H9 (cell line): ENCODE results near the gene HSP90AA1. TPM values are rescaled to one million over a fixed set of nuclear protein-coding genes. Genes with fewer than 3 reads are reported as not detected.

Experiments
- DNase-seq: peaks from one replicate; pipeline ENCODE4 v3.0.0-alpha.2; 2017
- H2AFZ ChIP-seq: one replicate; pipeline ENCODE4 v1.6.1; 2013; ENCODE audit warnings: mild to moderate bottlenecking, low read length, control low read depth, moderate library complexity
- H2AK5ac ChIP-seq: 2 replicates; pipeline ENCODE4 v1.6.1; 2013; ENCODE audit warnings: low read length, control low read depth, mixed read lengths; ENCODE audit not compliant: insufficient read length
- H2BK120ac ChIP-seq: one replicate; pipeline ENCODE4 v1.6.1; 2013; ENCODE audit warnings: low read depth, mild to moderate bottlenecking, low read length, control low read depth, inconsistent platforms; ENCODE audit not compliant: poor library complexity, severe bottlenecking
- H2BK12ac ChIP-seq: 2 replicates; pipeline ENCODE4 v1.6.1; 2013; ENCODE audit warnings: low read length, control low read depth, mixed read lengths, low read depth; ENCODE audit not compliant: insufficient read length
- H2BK15ac ChIP-seq: 2 replicates; pipeline ENCODE4 v1.6.1; 2013; ENCODE audit warnings: low read depth, low read length, control low read depth
- H2BK20ac ChIP-seq: one replicate; pipeline ENCODE4 v1.6.1; 2013; ENCODE audit warnings: low read depth, mild to moderate bottlenecking, low read length, control low read depth, inconsistent platforms; ENCODE audit not compliant: poor library complexity, severe bottlenecking
- H2BK5ac ChIP-seq: 2 replicates; pipeline ENCODE4 v1.6.1; 2013; ENCODE audit warnings: low read length, control low read depth, mixed read lengths; ENCODE audit not compliant: insufficient read length
- H3K14ac ChIP-seq: 2 replicates; pipeline ENCODE4 v1.6.1; 2013; ENCODE audit warnings: low read length, control low read depth; ENCODE audit not compliant: insufficient read depth
- H3K18ac ChIP-seq: 2 replicates; pipeline ENCODE4 v1.6.1; 2013; ENCODE audit warnings: low read depth, mild to moderate bottlenecking, mixed read lengths, low read length, control low read depth; ENCODE audit not compliant: insufficient read length
- H3K23ac ChIP-seq: 2 replicates; pipeline ENCODE4 v1.6.1; 2013; ENCODE audit warnings: low read length, control low read depth, mixed read lengths, low read depth; ENCODE audit not compliant: insufficient read length
- H3K23me2 ChIP-seq: 2 replicates; pipeline ENCODE4 v1.6.1; 2013; ENCODE audit warnings: low read depth, mild to moderate bottlenecking, mixed read lengths, low read length, control low read depth; ENCODE audit not compliant: insufficient read length, poor library complexity, severe bottlenecking
- H3K27ac ChIP-seq: 2 replicates; pipeline ENCODE4 v1.5.1; 2013; ENCODE audit warnings: low read length, control low read depth, mixed read lengths, low read depth; ENCODE audit not compliant: insufficient read length
- H3K27me3 ChIP-seq: 2 replicates; pipeline ENCODE4 v1.6.1; 2013; ENCODE audit warnings: low read length, control low read depth, inconsistent platforms; ENCODE audit not compliant: insufficient read depth
- H3K4ac ChIP-seq: 2 replicates; pipeline ENCODE4 v1.6.1; 2013; ENCODE audit warnings: low read depth, mild to moderate bottlenecking, control low read depth, inconsistent platforms, low read length, moderate library complexity
- H3K4me1 ChIP-seq: 2 replicates; pipeline ENCODE4 v1.6.1; 2013; ENCODE audit warnings: low read length, control low read depth, inconsistent platforms; ENCODE audit not compliant: insufficient read depth
- H3K4me2 ChIP-seq: 2 replicates; pipeline ENCODE4 v1.6.1; 2013; ENCODE audit warnings: low read length, control low read depth, mixed read lengths; ENCODE audit not compliant: insufficient read length, insufficient read depth
- H3K56ac ChIP-seq: 2 replicates; pipeline ENCODE4 v1.6.1; 2013; ENCODE audit warnings: low read depth, mild to moderate bottlenecking, mixed read lengths, low read length, control low read depth; ENCODE audit not compliant: insufficient read length
- H3K79me1 ChIP-seq: 2 replicates; pipeline ENCODE4 v1.6.1; 2013; ENCODE audit warnings: low read depth, mild to moderate bottlenecking, moderate library complexity, low read length, control low read depth, inconsistent platforms; ENCODE audit not compliant: insufficient read depth, poor library complexity, severe bottlenecking
- H3K79me2 ChIP-seq: 2 replicates; pipeline ENCODE4 v1.6.1; 2013; ENCODE audit warnings: low read length, control low read depth, inconsistent platforms; ENCODE audit not compliant: insufficient read depth
- H3K9ac ChIP-seq: 2 replicates; pipeline ENCODE4 v1.6.1; 2013; ENCODE audit warnings: low read length, control low read depth, mixed read lengths; ENCODE audit not compliant: insufficient read length; ENCODE audit errors: extremely low read depth
- H3K9me3 ChIP-seq: one replicate; pipeline ENCODE4 v1.6.1; 2013; ENCODE audit warnings: low read depth, low read length, inconsistent platforms; ENCODE audit not compliant: control insufficient read depth
- H3T11ph ChIP-seq: one replicate; pipeline ENCODE4 v1.6.1; 2013; ENCODE audit warnings: mild to moderate bottlenecking, low read length, control low read depth, inconsistent platforms
- H4K20me1 ChIP-seq: one replicate; pipeline ENCODE4 v1.6.1; 2013; ENCODE audit not compliant: control insufficient read depth, insufficient read length, insufficient read depth
- H4K5ac ChIP-seq: 2 replicates; pipeline ENCODE4 v1.6.1; 2013; ENCODE audit warnings: low read depth, mild to moderate bottlenecking, mixed read lengths, low read length, control low read depth; ENCODE audit not compliant: insufficient read length
- H4K8ac ChIP-seq: replicated peaks from 2 replicates; pipeline ENCODE4 v1.6.1; 2013; ENCODE audit warnings: low read length, control low read depth, mixed read lengths, low read depth; ENCODE audit not compliant: insufficient read length
- H4K91ac ChIP-seq: 2 replicates; pipeline ENCODE4 v1.6.1; 2013; ENCODE audit warnings: low read depth, mild to moderate bottlenecking, moderate library complexity, mixed read lengths, low read length, control low read depth; ENCODE audit not compliant: insufficient read length
- H3K27ac Mint-ChIP-seq, 3 experiments: 2 replicates in 2 of 3; 3 replicates in 1 of 3; pipeline ENCODE4 v1.8.0; 2020 to 2021; ENCODE audit warnings: mixed read lengths in 3 of 3, mild to moderate bottlenecking in 1 of 3, moderate library complexity in 1 of 3
- H3K27me3 Mint-ChIP-seq: 2 replicates; pipeline ENCODE4 v1.8.0; 2021; ENCODE audit warnings: low read depth, mild to moderate bottlenecking, moderate library complexity, mixed read lengths
- H3K36me3 Mint-ChIP-seq, 3 experiments: 2 replicates in 2 of 3; 3 replicates in 1 of 3; pipeline ENCODE4 v1.8.0; 2020 to 2021; ENCODE audit warnings: low read depth in 3 of 3, mixed read lengths in 3 of 3; ENCODE audit not compliant: insufficient read depth in 1 of 3
- H3K4me1 Mint-ChIP-seq, 2 experiments: 2 replicates each; pipeline ENCODE4 v1.8.0; 2020; ENCODE audit warnings: mixed read lengths in 2 of 2
- H3K4me3 Mint-ChIP-seq, 2 experiments: 2 replicates in 1 of 2; 3 replicates in 1 of 2; pipeline ENCODE4 v1.8.0; 2020 to 2021; ENCODE audit warnings: mild to moderate bottlenecking in 2 of 2, mixed read lengths in 2 of 2, moderate library complexity in 1 of 2
- H3K9me3 Mint-ChIP-seq, 2 experiments: 2 replicates in 1 of 2; 3 replicates in 1 of 2; pipeline ENCODE4 v1.8.0; 2020; ENCODE audit warnings: mild to moderate bottlenecking in 2 of 2, mixed read lengths in 2 of 2, moderate library complexity in 1 of 2
- WGBS: extraction: QIAGEN DNeasy Blood & Tissue Kit; methylation state at CpG from one replicate; pipeline ENCODE4 v1.1.7; 2013; ENCODE audit warnings: missing lambda C conversion rate, low lambda C conversion rate, mixed read lengths; ENCODE audit not compliant: insufficient read length; ENCODE audit errors: extremely low coverage; 5-methylcytosine and 5-hydroxymethylcytosine counted together
- total RNA-seq: library from RNA; stranded (reverse); gene quantifications from 2 replicates; pipeline ENCODE4 v1.2.1, GENCODE V29; 2021
- TF ChIP-seq, protein P1 (sequence below): fragments of 200-600 bp; sonication (generic); conservative IDR thresholded peaks from 3 replicates; pipeline ENCODE4 v1.8.0; 2021; ENCODE audit warnings: antibody characterized with exemption, mild to moderate bottlenecking

HSP90AA1 gene
- total RNA-seq, 1 experiment from 2014 or later, result 953 TPM

GRCh38 chr14:102074415-102074964 lies 12.4 kb downstream of the HSP90AA1 start:
- Mint-ChIP-seq H3K9me3 (peaks cover 3 to 4% of the 10 kb centered on the region in 2 experiments; a peak in 3 of 5 replicates), H3K27me3 (no peaks in the 10 kb centered on the region; the same call in 1 of the 2 replicates), H3K27ac (no peak overlapping the region), H3K36me3 (peaks cover 7 to 26% (median 17%) of the 10 kb centered on the region in 3 experiments), H3K4me1 (no peaks in the 10 kb centered on the region), H3K4me3 (no peak overlapping the region; a peak in 1 of 5 replicates)
- no peaks in the 10 kb centered on the region for H3K79me2 ChIP-seq
- no peak for DNase-seq
- WGBS, result no CpG with 5 or more reads among the region's 4 CpGs
- H3K79me1 ChIP-seq, result no peaks in the 10 kb centered on the region
- no peak overlapping the region for H3K27ac ChIP-seq
- no peak overlapping the region for H4K91ac ChIP-seq
- no peak overlapping the region for H3K56ac ChIP-seq
- TF ChIP-seq, protein P1, sequence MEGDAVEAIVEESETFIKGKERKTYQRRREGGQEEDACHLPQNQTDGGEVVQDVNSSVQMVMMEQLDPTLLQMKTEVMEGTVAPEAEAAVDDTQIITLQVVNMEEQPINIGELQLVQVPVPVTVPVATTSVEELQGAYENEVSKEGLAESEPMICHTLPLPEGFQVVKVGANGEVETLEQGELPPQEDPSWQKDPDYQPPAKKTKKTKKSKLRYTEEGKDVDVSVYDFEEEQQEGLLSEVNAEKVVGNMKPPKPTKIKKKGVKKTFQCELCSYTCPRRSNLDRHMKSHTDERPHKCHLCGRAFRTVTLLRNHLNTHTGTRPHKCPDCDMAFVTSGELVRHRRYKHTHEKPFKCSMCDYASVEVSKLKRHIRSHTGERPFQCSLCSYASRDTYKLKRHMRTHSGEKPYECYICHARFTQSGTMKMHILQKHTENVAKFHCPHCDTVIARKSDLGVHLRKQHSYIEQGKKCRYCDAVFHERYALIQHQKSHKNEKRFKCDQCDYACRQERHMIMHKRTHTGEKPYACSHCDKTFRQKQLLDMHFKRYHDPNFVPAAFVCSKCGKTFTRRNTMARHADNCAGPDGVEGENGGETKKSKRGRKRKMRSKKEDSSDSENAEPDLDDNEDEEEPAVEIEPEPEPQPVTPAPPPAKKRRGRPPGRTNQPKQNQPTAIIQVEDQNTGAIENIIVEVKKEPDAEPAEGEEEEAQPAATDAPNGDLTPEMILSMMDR, result no peak
- H3K23ac ChIP-seq, result no peak overlapping the region
- no peaks in the 10 kb centered on the region for H3K23me2 ChIP-seq
- no peak overlapping the region for H3K9ac ChIP-seq
- H2BK15ac ChIP-seq, result no peak overlapping the region
- no peaks in the 10 kb centered on the region for H4K20me1 ChIP-seq
- H3T11ph ChIP-seq, result no peak overlapping the region
- H4K5ac ChIP-seq, result no peak overlapping the region
- H2BK5ac ChIP-seq, result no peak overlapping the region
- H3K9me3 ChIP-seq, result no peaks in the 10 kb centered on the region
- H4K8ac ChIP-seq, result no peak overlapping the region
- no peak overlapping the region for H3K14ac ChIP-seq
- H3K27me3 ChIP-seq, result no peaks in the 10 kb centered on the region
- H2BK12ac ChIP-seq, result no peak overlapping the region
- H3K4me2 ChIP-seq, result no peak overlapping the region
- no peak overlapping the region for H2BK120ac ChIP-seq
- no peaks in the 10 kb centered on the region for H3K4me1 ChIP-seq
- no peak overlapping the region for H2AK5ac ChIP-seq
- no peak overlapping the region for H2BK20ac ChIP-seq
- H3K4ac ChIP-seq, result no peak overlapping the region
- no peak overlapping the region for H3K18ac ChIP-seq
- no peak overlapping the region for H2AFZ ChIP-seq
